MV-4-11 (cell line): ENCODE measurements around the gene C21orf91.
"Not testable (repeated sequence)": the region's sequence is repeated elsewhere in the genome, so short reads cannot be mapped to it uniquely, and the experiment has no call there.

Experiments
- DNase-seq: peaks from one replicate; lab custom pipeline; 2025; lab: John Stamatoyannopoulos, UW

C21orf91 gene

GRCh38 chr21:17777072-17777765, 41.9 kb downstream of the C21orf91 start:
- DNase-seq, result no peak

GRCh38 chr21:17775431-17776126, 43.6 kb downstream of the C21orf91 start:
- DNase-seq, result no peak

GRCh38 chr21:17775021-17775420, 44.1 kb downstream of the C21orf91 start:
- not testable (repeated sequence) for DNase-seq

- no peak for DNase-seq
Observed at GRCh38 chr21:17769447-17769845, 49.7 kb downstream of the C21orf91 start.

GRCh38 chr21:17768840-17769446, 50.2 kb downstream of the C21orf91 start:
- DNase-seq, result no peak

GRCh38 chr21:17765207-17765606, 53.9 kb downstream of the C21orf91 start:
- DNase-seq, result no peak

GRCh38 chr21:17763288-17764037, 55.7 kb downstream of the C21orf91 start:
- DNase-seq, result no peak

- no peak for DNase-seq
Observed at GRCh38 chr21:17759511-17760178, 59.5 kb downstream of the C21orf91 start.

- no peak for DNase-seq
Observed at GRCh38 chr21:17758683-17759082, 60.5 kb downstream of the C21orf91 start.

GRCh38 chr21:17757671-17758070, 61.5 kb downstream of the C21orf91 start:
- DNase-seq, result no peak

- DNase-seq, result no peak
Observed at GRCh38 chr21:17753736-17754135, 65.4 kb downstream of the C21orf91 start.

GRCh38 chr21:17752171-17752570, 67.0 kb downstream of the C21orf91 start:
- DNase-seq, result no peak

GRCh38 chr21:17746920-17747319, 72.2 kb downstream of the C21orf91 start:
- DNase-seq, result no peak

- no peak for DNase-seq
Observed at GRCh38 chr21:17745086-17745485, 74.1 kb downstream of the C21orf91 start.

GRCh38 chr21:17742940-17743592, 76.1 kb downstream of the C21orf91 start:
- DNase-seq, result no peak

- no peak for DNase-seq
Observed at GRCh38 chr21:17742181-17742580, 77.0 kb downstream of the C21orf91 start.
